SK-N-SH treated with all-trans-retinoic acid at 6 μM for 48 hours (cell line): ENCODE data around the gene SYT12.

Experiments
- ATAC-seq: fragments of 200-7000 bp; cut with Tn5 transposase; 3 replicates; pipeline ENCODE4 v1.9.1; 2020; ENCODE audit warnings: mild to moderate bottlenecking, moderate library complexity
- ARNTL ChIP-seq: fragments of 450-650 bp; formaldehyde crosslinking; IDR thresholded peaks from 2 replicates; pipeline ENCODE4 v1.5.0; 2020; ENCODE audit warnings: low read depth, mild to moderate bottlenecking, moderate library complexity, borderline replicate concordance
- BACH2 ChIP-seq: fragments of 250-450 bp; sonication (Bioruptor Pico); IDR thresholded peaks from 2 replicates; pipeline ENCODE4 v1.9.0; 2021; ENCODE audit warnings: mild to moderate bottlenecking, borderline replicate concordance
- CSDC2 ChIP-seq: fragments of 250-450 bp; sonication (Bioruptor Pico); IDR thresholded peaks from 2 replicates; pipeline ENCODE4 v1.5.0; 2020; ENCODE audit warnings: mild to moderate bottlenecking, moderate library complexity
- CSRNP3 ChIP-seq: fragments of 250-450 bp; sonication (Bioruptor Pico); IDR thresholded peaks from 2 replicates; pipeline ENCODE4 v1.5.1; 2021; ENCODE audit warnings: mild to moderate bottlenecking, moderate library complexity
- ESRRG ChIP-seq: fragments of 250-450 bp; sonication (Bioruptor Pico); IDR thresholded peaks from 2 replicates; pipeline ENCODE4 v1.6.1; 2021; ENCODE audit warnings: mild to moderate bottlenecking
- ISL1 ChIP-seq: fragments of 250-450 bp; sonication (Bioruptor Pico); IDR thresholded peaks from 2 replicates; pipeline ENCODE4 v2.1.2; 2022; ENCODE audit warnings: mild to moderate bottlenecking, moderate library complexity
- OSR1 ChIP-seq: fragments of 250-450 bp; sonication (Bioruptor Pico); IDR thresholded peaks from 2 replicates; pipeline ENCODE4 v1.8.0; 2022; ENCODE audit warnings: moderate library complexity, mild to moderate bottlenecking, inconsistent platforms
- PPARA ChIP-seq: fragments of 250-450 bp; sonication (Bioruptor Pico); IDR thresholded peaks from 2 replicates; pipeline ENCODE4 v1.5.0; 2020; ENCODE audit warnings: mild to moderate bottlenecking, borderline replicate concordance
- RARB ChIP-seq: fragments of 250-450 bp; sonication (Bioruptor Pico); IDR thresholded peaks from 2 replicates; pipeline ENCODE4 v1.8.0; 2021; ENCODE audit warnings: mild to moderate bottlenecking, moderate library complexity
- SNAI2 ChIP-seq: fragments of 250-450 bp; sonication (Bioruptor Pico); IDR thresholded peaks from 2 replicates; pipeline ENCODE4 v1.5.0; 2020; ENCODE audit warnings: mild to moderate bottlenecking, moderate library complexity
- TCF4 ChIP-seq: fragments of 250-450 bp; sonication (Bioruptor Pico); IDR thresholded peaks from 2 replicates; pipeline ENCODE4 v1.8.0; 2021; ENCODE audit warnings: mild to moderate bottlenecking, moderate library complexity, borderline replicate concordance
- TOX ChIP-seq: fragments of 250-450 bp; sonication (Bioruptor Pico); IDR thresholded peaks from 2 replicates; pipeline ENCODE4 v1.8.0; 2021; ENCODE audit warnings: mild to moderate bottlenecking, moderate library complexity, borderline replicate concordance
- TSHZ2 ChIP-seq: fragments of 250-450 bp; sonication (Bioruptor Pico); IDR thresholded peaks from 2 replicates; pipeline ENCODE4 v1.5.0; 2020; ENCODE audit warnings: mild to moderate bottlenecking, moderate library complexity
- ZC3H10 ChIP-seq: fragments of 250-450 bp; sonication (Bioruptor Pico); IDR thresholded peaks from 2 replicates; pipeline ENCODE4 v1.5.1; 2021; ENCODE audit warnings: mild to moderate bottlenecking, moderate library complexity
- ZFP3 ChIP-seq: fragments of 250-450 bp; sonication (Bioruptor Pico); IDR thresholded peaks from 2 replicates; pipeline ENCODE4 v1.5.0; 2020; ENCODE audit warnings: mild to moderate bottlenecking, moderate library complexity
- ZFP30 ChIP-seq: fragments of 450-650 bp; formaldehyde crosslinking; IDR thresholded peaks from 2 replicates; pipeline ENCODE4 v1.5.0; 2022; ENCODE audit warnings: mild to moderate bottlenecking, moderate library complexity
- ZNF565 ChIP-seq: fragments of 450-650 bp; formaldehyde crosslinking; conservative IDR thresholded peaks from 2 replicates; pipeline ENCODE4 v1.5.0; 2020; ENCODE audit warnings: low read depth, mild to moderate bottlenecking, moderate library complexity
- ZNF70 ChIP-seq: fragments of 450-650 bp; formaldehyde crosslinking; IDR thresholded peaks from 2 replicates; pipeline ENCODE4 v1.5.0; 2020; ENCODE audit warnings: mild to moderate bottlenecking, moderate library complexity
- ZNF8 ChIP-seq: fragments of 450-650 bp; formaldehyde crosslinking; IDR thresholded peaks from 2 replicates; pipeline ENCODE4 v1.5.0; 2020; ENCODE audit warnings: mild to moderate bottlenecking, moderate library complexity
- TF ChIP-seq, protein P1 (sequence below): fragments of 250-450 bp; sonication (Bioruptor Pico); IDR thresholded peaks from 2 replicates; pipeline ENCODE4 v1.8.0; 2021; ENCODE audit warnings: low read depth, mild to moderate bottlenecking, moderate library complexity, borderline replicate concordance
- TF ChIP-seq, protein P2 (sequence below): fragments of 250-450 bp; sonication (Bioruptor Pico); IDR thresholded peaks from 2 replicates; pipeline ENCODE4 v1.5.1; 2020; ENCODE audit warnings: low read depth, mild to moderate bottlenecking, moderate library complexity
- TF ChIP-seq, protein P3 (sequence below): fragments of 250-450 bp; sonication (Bioruptor Pico); IDR thresholded peaks from 2 replicates; pipeline ENCODE4 v1.8.0; 2020; ENCODE audit warnings: mild to moderate bottlenecking, moderate library complexity, borderline replicate concordance

SYT12 gene

DNA sequence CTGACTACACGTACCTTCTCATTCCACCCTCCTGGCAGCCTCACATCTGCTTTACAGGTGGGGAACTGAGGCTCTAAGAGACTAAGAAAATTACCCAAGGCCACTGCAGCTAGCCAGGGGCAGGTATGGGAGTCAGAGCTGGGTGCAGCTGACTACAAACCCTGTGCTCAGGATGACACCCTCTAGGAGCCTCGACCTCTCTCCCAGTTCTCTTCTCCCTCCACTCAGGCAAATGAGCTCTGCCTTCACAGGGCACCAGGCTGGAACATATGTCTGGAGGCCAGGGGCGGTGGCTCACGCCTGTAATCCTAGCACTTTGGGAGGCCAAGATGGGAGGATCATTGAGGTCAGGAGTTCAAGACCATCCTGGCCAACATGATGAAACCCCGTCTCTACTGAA, 4.0 kb downstream of the SYT12 start:
- TF ChIP-seq, protein P1, sequence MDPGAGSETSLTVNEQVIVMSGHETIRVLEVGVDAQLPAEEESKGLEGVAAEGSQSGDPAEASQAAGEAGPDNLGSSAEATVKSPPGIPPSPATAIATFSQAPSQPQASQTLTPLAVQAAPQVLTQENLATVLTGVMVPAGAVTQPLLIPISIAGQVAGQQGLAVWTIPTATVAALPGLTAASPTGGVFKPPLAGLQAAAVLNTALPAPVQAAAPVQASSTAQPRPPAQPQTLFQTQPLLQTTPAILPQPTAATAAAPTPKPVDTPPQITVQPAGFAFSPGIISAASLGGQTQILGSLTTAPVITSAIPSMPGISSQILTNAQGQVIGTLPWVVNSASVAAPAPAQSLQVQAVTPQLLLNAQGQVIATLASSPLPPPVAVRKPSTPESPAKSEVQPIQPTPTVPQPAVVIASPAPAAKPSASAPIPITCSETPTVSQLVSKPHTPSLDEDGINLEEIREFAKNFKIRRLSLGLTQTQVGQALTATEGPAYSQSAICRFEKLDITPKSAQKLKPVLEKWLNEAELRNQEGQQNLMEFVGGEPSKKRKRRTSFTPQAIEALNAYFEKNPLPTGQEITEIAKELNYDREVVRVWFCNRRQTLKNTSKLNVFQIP, result no peak
- TF ChIP-seq ESRRG (no peak), ARNTL (no peak), OSR1 (CRISPR knock-in tag) (no peak), ZNF70 (CRISPR knock-in tag) (no peak), PPARA (CRISPR knock-in tag) (no peak), RARB (CRISPR knock-in tag) (no peak), TOX (no peak), ZFP3 (CRISPR knock-in tag) (no peak), ZNF8 (CRISPR knock-in tag) (no peak), ZNF565 (CRISPR knock-in tag) (no peak), CSDC2 (CRISPR knock-in tag) (no peak), BACH2 (CRISPR knock-in tag) (no peak), ISL1 (no peak), SNAI2 (CRISPR knock-in tag) (no peak), TSHZ2 (no peak), ZC3H10 (CRISPR knock-in tag) (no peak), ZFP30 (CRISPR knock-in tag) (no peak)
- TF ChIP-seq, protein P2, sequence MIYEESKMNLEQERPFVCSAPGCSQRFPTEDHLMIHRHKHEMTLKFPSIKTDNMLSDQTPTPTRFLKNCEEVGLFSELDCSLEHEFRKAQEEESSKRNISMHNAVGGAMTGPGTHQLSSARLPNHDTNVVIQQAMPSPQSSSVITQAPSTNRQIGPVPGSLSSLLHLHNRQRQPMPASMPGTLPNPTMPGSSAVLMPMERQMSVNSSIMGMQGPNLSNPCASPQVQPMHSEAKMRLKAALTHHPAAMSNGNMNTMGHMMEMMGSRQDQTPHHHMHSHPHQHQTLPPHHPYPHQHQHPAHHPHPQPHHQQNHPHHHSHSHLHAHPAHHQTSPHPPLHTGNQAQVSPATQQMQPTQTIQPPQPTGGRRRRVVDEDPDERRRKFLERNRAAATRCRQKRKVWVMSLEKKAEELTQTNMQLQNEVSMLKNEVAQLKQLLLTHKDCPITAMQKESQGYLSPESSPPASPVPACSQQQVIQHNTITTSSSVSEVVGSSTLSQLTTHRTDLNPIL (CRISPR knock-in tag), result no peak
- TF ChIP-seq, protein P3, sequence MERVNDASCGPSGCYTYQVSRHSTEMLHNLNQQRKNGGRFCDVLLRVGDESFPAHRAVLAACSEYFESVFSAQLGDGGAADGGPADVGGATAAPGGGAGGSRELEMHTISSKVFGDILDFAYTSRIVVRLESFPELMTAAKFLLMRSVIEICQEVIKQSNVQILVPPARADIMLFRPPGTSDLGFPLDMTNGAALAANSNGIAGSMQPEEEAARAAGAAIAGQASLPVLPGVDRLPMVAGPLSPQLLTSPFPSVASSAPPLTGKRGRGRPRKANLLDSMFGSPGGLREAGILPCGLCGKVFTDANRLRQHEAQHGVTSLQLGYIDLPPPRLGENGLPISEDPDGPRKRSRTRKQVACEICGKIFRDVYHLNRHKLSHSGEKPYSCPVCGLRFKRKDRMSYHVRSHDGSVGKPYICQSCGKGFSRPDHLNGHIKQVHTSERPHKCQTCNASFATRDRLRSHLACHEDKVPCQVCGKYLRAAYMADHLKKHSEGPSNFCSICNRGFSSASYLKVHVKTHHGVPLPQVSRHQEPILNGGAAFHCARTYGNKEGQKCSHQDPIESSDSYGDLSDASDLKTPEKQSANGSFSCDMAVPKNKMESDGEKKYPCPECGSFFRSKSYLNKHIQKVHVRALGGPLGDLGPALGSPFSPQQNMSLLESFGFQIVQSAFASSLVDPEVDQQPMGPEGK (CRISPR knock-in tag), result no peak
- no peak for ATAC-seq

GRCh38 chr11:67027483-67027930, 4.6 kb downstream of the SYT12 start:
- ATAC-seq, result no peak
- no peak for TF ChIP-seq RARB (CRISPR knock-in tag)
- TF ChIP-seq ZNF565 (CRISPR knock-in tag), result no peak
- TF ChIP-seq, protein P1, result no peak
- TF ChIP-seq TCF4 (CRISPR knock-in tag), result no peak
- no peak for TF ChIP-seq ZFP3 (CRISPR knock-in tag)
- no peak for TF ChIP-seq BACH2 (CRISPR knock-in tag)
- no peak for TF ChIP-seq CSRNP3 (CRISPR knock-in tag)
- TF ChIP-seq, protein P2 (CRISPR knock-in tag), result no peak
- TF ChIP-seq ESRRG, result no peak
